Endothelial cell of umbilical vein (primary cell): Measurements from ENCODE around the gene MAPK13. TPM values are rescaled to one million over a fixed set of nuclear protein-coding genes. Genes with fewer than 3 reads are reported as not detected.

Source experiments
- BruUV-seq: library from RNA; stranded (reverse); fragments of 400-500 nt; replicated peaks from 2 replicates; lab custom pipeline; 2021; lab: Mats Ljungman, UMichigan
- CTCF ChIA-PET: fragments of 300-600, 350-600 bp; sonication (Branson Sonifier 250); formaldehyde crosslinking; loops from one replicate; lab custom pipeline; 2021; ENCODE audit warnings: antibody characterized with exemption, inconsistent platforms; lab: Charles Lee
- POLR2A ChIA-PET: fragments of 300-600, 350-600 bp; sonication (Branson Sonifier 250); formaldehyde crosslinking; loops from one replicate; lab custom pipeline; 2021; ENCODE audit warnings: antibody characterized with exemption, inconsistent platforms; lab: Charles Lee
- DNase-seq: peaks from one replicate; pipeline ENCODE4 v3.0.0-alpha.2; 2011; ENCODE audit warnings: low read depth, low spot score
- FAIRE-seq: peaks from 2 replicates; lab custom pipeline; 2011; peaks lifted over from hg19 to GRCh38; lab: Jason Lieb, UNC
- H2AFZ ChIP-seq: 2 replicates; pipeline ENCODE4 v1.6.0; 2012; ENCODE audit warnings: low read depth, low read length, control low read depth, inconsistent platforms
- H3K27ac ChIP-seq: 2 replicates; pipeline ENCODE4 v1.5.1; 2011; ENCODE audit warnings: low read depth, mild to moderate bottlenecking, control low read depth, low read length, moderate library complexity; ENCODE audit not compliant: insufficient read depth
- H3K27me3 ChIP-seq, 2 experiments: 2 replicates each; pipeline versions ENCODE4 v1.6.0 to v1.6.1; 2011; ENCODE audit warnings: low read length in 2 of 2, mixed read lengths in 1 of 2; ENCODE audit not compliant: control insufficient read depth in 2 of 2, insufficient read depth in 2 of 2
- H3K36me3 ChIP-seq, 2 experiments: 2 replicates in 1 of 2; 3 replicates in 1 of 2; pipeline ENCODE4 v1.5.1; 2011; ENCODE audit warnings: low read length in 2 of 2, mild to moderate bottlenecking in 1 of 2, moderate library complexity in 1 of 2; ENCODE audit not compliant: control insufficient read depth in 2 of 2, insufficient read depth in 2 of 2; ENCODE audit errors: extremely low read depth in 1 of 2
- H3K4me1 ChIP-seq: 3 replicates; pipeline ENCODE4 v1.5.1; 2011; ENCODE audit warnings: mild to moderate bottlenecking, low read length; ENCODE audit not compliant: control insufficient read depth, insufficient read depth; ENCODE audit errors: extremely low read depth
- H3K4me2 ChIP-seq: 2 replicates; pipeline ENCODE4 v1.6.1; 2011; ENCODE audit warnings: low read length, control low read depth, mixed read lengths; ENCODE audit not compliant: insufficient read depth
- H3K4me3 ChIP-seq, 3 experiments: fragments of 200-600 bp in 1 of 3; sonication (generic), shearing (Covaris generic) in 1 of 3; replicated peaks in 1 of 3; 2 replicates each; pipeline ENCODE4 v1.5.1; 2011 to 2016; ENCODE audit warnings: control low read depth in 3 of 3, low read length in 3 of 3, mild to moderate bottlenecking in 2 of 3, inconsistent platforms in 1 of 3, low read depth in 1 of 3, moderate library complexity in 1 of 3; ENCODE audit not compliant: insufficient read depth in 1 of 3
- H3K79me2 ChIP-seq: 2 replicates; pipeline ENCODE4 v1.6.0; 2012; ENCODE audit warnings: low read length, inconsistent platforms; ENCODE audit not compliant: control insufficient read depth, insufficient read depth
- H3K9ac ChIP-seq: replicated peaks from 2 replicates; pipeline ENCODE3; 2011; ENCODE audit warnings: low read length, control low read depth; ENCODE audit not compliant: insufficient read depth; ENCODE audit errors: extremely low read depth
- H3K9me1 ChIP-seq: replicated peaks from 3 replicates; pipeline ENCODE4 v1.6.0; 2011; ENCODE audit warnings: mild to moderate bottlenecking, low read length; ENCODE audit not compliant: control insufficient read depth, insufficient read depth; ENCODE audit errors: extremely low read depth
- H3K9me3 ChIP-seq: replicated peaks from 2 replicates; pipeline ENCODE4 v1.5.1; 2012; ENCODE audit warnings: low read length, inconsistent platforms; ENCODE audit not compliant: control insufficient read depth, insufficient read depth
- H4K20me1 ChIP-seq: replicated peaks from 2 replicates; pipeline ENCODE3; 2011; ENCODE audit warnings: mild to moderate bottlenecking, low read length; ENCODE audit not compliant: control insufficient read depth, insufficient read depth; ENCODE audit errors: extremely low read depth
- MYC ChIP-seq: IDR thresholded peaks from one replicate; pipeline ENCODE4 v1.6.1; 2011; ENCODE audit warnings: mild to moderate bottlenecking, low read depth, low read length
- dilution Hi-C: fragments of 300-500 bp; cut with MboI; formaldehyde crosslinking; loops from one replicate; pipeline ENCODE4 v1.15.0; 2019; ENCODE audit warnings: low sequenced_read_pairs; ENCODE audit not compliant: extremely low pct_ligation_motif_present
- intact Hi-C: fragments of 100-400 bp; cut with micrococcal nuclease; formaldehyde crosslinking; loops from one replicate; pipeline ENCODE4 v1.10.0; 2022
- polyA plus RNA-seq, 4 experiments: library from polyadenylated mRNA; depleted of rRNA in 3 of 4; stranded (reverse) in 3 of 4; unstranded in 1 of 4; fragments of >200 nt; gene quantifications; 2 replicates each; pipeline versions ENCODE4 v1.2.1 to v1.2.3, GENCODE V29; 2011 to 2012; ENCODE audit warnings: missing spikeins in 1 of 4
- total RNA-seq: library from RNA; stranded (reverse); gene quantifications from 2 replicates; pipeline ENCODE4 v1.2.3, GENCODE V29; 2021
- TF ChIP-seq, protein P1 (sequence below), 2 donors: IDR thresholded peaks; 1 replicate in 1 of 2; 2 replicates in 1 of 2; pipeline ENCODE4 v1.5.1; 2011; ENCODE audit warnings: low read length in 2 of 2, mild to moderate bottlenecking in 2 of 2, moderate library complexity in 2 of 2, control low read depth in 1 of 2, inconsistent platforms in 1 of 2, low read depth in 1 of 2; ENCODE audit not compliant: insufficient read depth in 1 of 2; ENCODE audit errors: extremely low read depth in 1 of 2

Gene MAPK13
- total and polyA plus RNA-seq, 2 donors (not counting 3 experiments of a cell fraction or from before 2014, with no cell fraction given) = 9.0 to 11.6 TPM

DNA sequence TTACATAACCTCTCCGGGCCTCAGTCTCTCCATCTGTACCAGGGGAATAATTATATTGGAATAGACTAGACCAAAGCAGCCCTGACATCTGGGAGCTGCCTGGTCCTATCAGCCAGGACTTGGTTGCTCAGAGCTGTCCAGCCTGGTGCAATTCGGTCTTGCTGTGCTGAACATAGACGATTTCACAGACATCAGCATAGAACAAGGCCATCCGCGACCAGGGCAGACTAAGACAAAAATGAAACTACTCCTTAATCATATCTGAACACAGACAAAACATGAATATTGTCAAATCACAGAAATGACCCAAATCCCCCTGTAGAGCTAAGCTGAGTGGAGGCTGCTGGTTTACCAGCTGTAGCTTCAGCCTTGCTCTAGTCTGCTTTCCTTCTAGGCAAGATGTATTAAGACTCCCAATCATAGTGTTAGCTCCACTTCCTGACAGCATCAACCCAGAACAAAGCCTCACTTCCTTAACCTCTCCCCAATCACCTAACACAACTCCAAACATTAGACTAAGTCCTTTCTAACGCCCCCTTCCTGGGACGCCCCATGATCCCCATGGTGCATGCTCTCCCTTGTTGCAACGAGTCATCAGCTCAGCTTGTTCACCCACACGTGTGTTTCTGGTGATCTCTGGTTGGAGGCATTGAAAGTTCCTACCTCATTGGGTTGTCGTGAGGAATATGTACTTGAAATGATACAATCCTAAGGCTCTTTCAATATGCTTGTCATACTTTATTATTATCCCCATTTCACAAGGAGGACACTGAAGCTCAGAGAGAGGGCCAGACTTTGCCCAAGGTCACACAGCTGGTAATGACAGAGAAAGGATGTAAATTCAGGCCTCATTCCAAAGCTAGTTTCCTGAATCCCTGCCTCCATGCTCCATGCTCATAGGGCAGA is 3.5 kb upstream of the MAPK13 start:
- H3K36me3 ChIP-seq = no peaks in the 10 kb centered on the region
- H2AFZ ChIP-seq = no peak overlapping the region
- peak; percentile 45 for DNase-seq
- TSS peak; percentile 43 for BruUV-seq
- H3K27me3 ChIP-seq = no peaks in the 10 kb centered on the region
- ChIA-PET CTCF (interaction anchor here (0.7 to 1.8 kb wide), 4 partner anchors 14 to 214 kb away, joined by 3 to 5 read pairs (median 4); no protein-coding TSS in a partner anchor), POLR2A (interaction anchor here (1.3 kb wide), 1 partner anchor 69 kb away, joined by 4 read pairs; no protein-coding TSS in a partner anchor)
- no peaks in the 10 kb centered on the region for H3K79me2 ChIP-seq
- H3K27ac ChIP-seq = peak overlapping the region; percentile 82
- no peaks in the 10 kb centered on the region for H3K9me3 ChIP-seq
- H3K4me1 ChIP-seq = peaks cover 37% of the 10 kb centered on the region
- no peak overlapping the region for H3K4me3 ChIP-seq
- no peak for FAIRE-seq
- dilution Hi-C loops = no loop called here
- peak overlapping the region; percentile 10 for H3K9ac ChIP-seq
- H3K4me2 ChIP-seq = peak overlapping the region; percentile 19
- H4K20me1 ChIP-seq = no peaks in the 10 kb centered on the region
- intact Hi-C loops = loop anchor here (1.0 to 2.0 kb wide), 3 partner anchors 70 to 223 kb away; no protein-coding TSS in a partner anchor
- TF ChIP-seq, protein P1, sequence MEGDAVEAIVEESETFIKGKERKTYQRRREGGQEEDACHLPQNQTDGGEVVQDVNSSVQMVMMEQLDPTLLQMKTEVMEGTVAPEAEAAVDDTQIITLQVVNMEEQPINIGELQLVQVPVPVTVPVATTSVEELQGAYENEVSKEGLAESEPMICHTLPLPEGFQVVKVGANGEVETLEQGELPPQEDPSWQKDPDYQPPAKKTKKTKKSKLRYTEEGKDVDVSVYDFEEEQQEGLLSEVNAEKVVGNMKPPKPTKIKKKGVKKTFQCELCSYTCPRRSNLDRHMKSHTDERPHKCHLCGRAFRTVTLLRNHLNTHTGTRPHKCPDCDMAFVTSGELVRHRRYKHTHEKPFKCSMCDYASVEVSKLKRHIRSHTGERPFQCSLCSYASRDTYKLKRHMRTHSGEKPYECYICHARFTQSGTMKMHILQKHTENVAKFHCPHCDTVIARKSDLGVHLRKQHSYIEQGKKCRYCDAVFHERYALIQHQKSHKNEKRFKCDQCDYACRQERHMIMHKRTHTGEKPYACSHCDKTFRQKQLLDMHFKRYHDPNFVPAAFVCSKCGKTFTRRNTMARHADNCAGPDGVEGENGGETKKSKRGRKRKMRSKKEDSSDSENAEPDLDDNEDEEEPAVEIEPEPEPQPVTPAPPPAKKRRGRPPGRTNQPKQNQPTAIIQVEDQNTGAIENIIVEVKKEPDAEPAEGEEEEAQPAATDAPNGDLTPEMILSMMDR (IDR thresholded peaks at IDR 0.05; ENCODE audit: extremely low read depth in 1 of 2, insufficient read depth in 1 of 2, low read depth in 1 of 2, low read length in 2 of 2) = no peak
- no peak for TF ChIP-seq MYC
- H3K9me1 ChIP-seq = no peaks in the 10 kb centered on the region
